ENCODE results near the gene ZDHHC18. TPM values are rescaled to one million over a fixed set of nuclear protein-coding genes. Genes with fewer than 3 reads are reported as not detected.

Gene ZDHHC18
- total RNA-seq, 1 experiment from 2014 or later: 27.9 TPM

GRCh38 chr1:26789931-26790330 lies 36.6 kb upstream of the ZDHHC18 start:
- no peaks in the 10 kb centered on the region for H3K27me3 ChIP-seq (replicated peaks; ENCODE audit: insufficient read depth, low read depth, low read length, poor library complexity)
- intact Hi-C loops (cut with micrococcal nuclease; ENCODE audit: unreplicated experiment): loop anchor here (1.0 to 5.0 kb wide), 3 partner anchors 93 to 288 kb away; partner anchors contain the start of gene ARID1A
- no peaks in the 10 kb centered on the region for H3K9me3 ChIP-seq (ENCODE audit: low read depth, low read length, poor library complexity, severe bottlenecking)
- DNase-seq (ENCODE audit: low spot score): no peak
- H3K4me1 ChIP-seq (ENCODE audit: insufficient read depth, low read length, poor library complexity, severe bottlenecking): peaks cover 24% of the 10 kb centered on the region
- H3K27ac ChIP-seq (ENCODE audit: low read depth, low read length, poor library complexity, severe bottlenecking): no peak overlapping the region
- CTCF ChIA-PET: interaction anchor here (1.1 to 4.4 kb wide), 4 partner anchors 11 to 187 kb away, joined by 4 to 53 read pairs (median 4); no protein-coding TSS in a partner anchor
- no peak overlapping the region for H3K4me3 ChIP-seq (ENCODE audit: low read depth, low read length, poor library complexity, severe bottlenecking)
- TF ChIP-seq EZH2 (IDR thresholded peaks at IDR 0.05; ENCODE audit: borderline replicate concordance, low read depth, low read length, poor library complexity, severe bottlenecking): no peak
- no peak for TF ChIP-seq CTCF (conservative IDR thresholded peaks at IDR 0.05; ENCODE audit: low read depth, low read length)
- POLR2A ChIA-PET (ENCODE audit: low non-redundant PET): no interaction called here
- no TSS peak for BruUV-seq (replicated peaks)
- H3K36me3 ChIP-seq (ENCODE audit: insufficient read depth, low read length, poor library complexity, severe bottlenecking): no peaks in the 10 kb centered on the region

- POLR2A ChIA-PET (ENCODE audit: low non-redundant PET): interaction anchor here (0.8 kb wide), 1 partner anchor 9 kb away, joined by 3 read pairs; no protein-coding TSS in a partner anchor
- TF ChIP-seq EZH2 (IDR thresholded peaks at IDR 0.05; ENCODE audit: borderline replicate concordance, low read depth, low read length, poor library complexity, severe bottlenecking) (no peak), CTCF (conservative IDR thresholded peaks at IDR 0.05; ENCODE audit: low read depth, low read length) (no peak)
- no peak for DNase-seq (ENCODE audit: low spot score)
- H3K27ac ChIP-seq (ENCODE audit: low read depth, low read length, poor library complexity, severe bottlenecking): no peak overlapping the region
- no peak overlapping the region for H3K4me3 ChIP-seq (ENCODE audit: low read depth, low read length, poor library complexity, severe bottlenecking)
- H3K36me3 ChIP-seq (ENCODE audit: insufficient read depth, low read length, poor library complexity, severe bottlenecking): no peaks in the 10 kb centered on the region
- BruUV-seq (replicated peaks): no TSS peak
- CTCF ChIA-PET: interaction anchor here (1.1 to 4.4 kb wide), 2 partner anchors 113 to 188 kb away, joined by 4 to 53 read pairs; no protein-coding TSS in a partner anchor
- no peaks in the 10 kb centered on the region for H3K27me3 ChIP-seq (replicated peaks; ENCODE audit: insufficient read depth, low read depth, low read length, poor library complexity)
- intact Hi-C loops (cut with micrococcal nuclease; ENCODE audit: unreplicated experiment): no loop called here
- peaks cover 23% of the 10 kb centered on the region for H3K4me1 ChIP-seq (ENCODE audit: insufficient read depth, low read length, poor library complexity, severe bottlenecking)
- no peaks in the 10 kb centered on the region for H3K9me3 ChIP-seq (ENCODE audit: low read depth, low read length, poor library complexity, severe bottlenecking)
These were observed 35.9 kb upstream of the ZDHHC18 start for GRCh38 chr1:26790551-26790953.

GRCh38 chr1:26791148-26791547 lies 35.3 kb upstream of the ZDHHC18 start:
- BruUV-seq (replicated peaks): no TSS peak
- Histone ChIP-seq H3K36me3 (ENCODE audit: insufficient read depth, low read length, poor library complexity, severe bottlenecking) (no peaks in the 10 kb centered on the region), H3K4me1 (ENCODE audit: insufficient read depth, low read length, poor library complexity, severe bottlenecking) (peaks cover 17% of the 10 kb centered on the region), H3K27me3 (replicated peaks; ENCODE audit: insufficient read depth, low read depth, low read length, poor library complexity) (no peaks in the 10 kb centered on the region), H3K27ac (ENCODE audit: low read depth, low read length, poor library complexity, severe bottlenecking) (no peak overlapping the region), H3K4me3 (ENCODE audit: low read depth, low read length, poor library complexity, severe bottlenecking) (no peak overlapping the region), H3K9me3 (ENCODE audit: low read depth, low read length, poor library complexity, severe bottlenecking) (no peaks in the 10 kb centered on the region)
- CTCF ChIA-PET: interaction anchor here (4.4 kb wide), 1 partner anchor 188 kb away, joined by 53 read pairs; no protein-coding TSS in a partner anchor
- TF ChIP-seq CTCF (conservative IDR thresholded peaks at IDR 0.05; ENCODE audit: low read depth, low read length) (no peak), EZH2 (IDR thresholded peaks at IDR 0.05; ENCODE audit: borderline replicate concordance, low read depth, low read length, poor library complexity, severe bottlenecking) (no peak)
- intact Hi-C loops (cut with micrococcal nuclease; ENCODE audit: unreplicated experiment): no loop called here
- POLR2A ChIA-PET (ENCODE audit: low non-redundant PET): interaction anchor here (0.8 kb wide), 1 partner anchor 8 kb away, joined by 3 read pairs; no protein-coding TSS in a partner anchor
- no peak for DNase-seq (ENCODE audit: low spot score)
